ENCODE data around the gene KNSTRN.

Gene KNSTRN

GRCh38 chr15:40438712-40439111 is 56.2 kb downstream of the KNSTRN start:
- TF ChIP-seq CTCF (IDR thresholded peaks at IDR 0.05) = no peak
- Histone ChIP-seq H3K4me1 (peaks cover 11% of the 10 kb centered on the region), H3K4me3 (ENCODE audit: low read depth, low read length) (no peak overlapping the region), H2AFZ (no peak overlapping the region), H3K27me3 (ENCODE audit: control insufficient read depth, insufficient read depth, low read length) (no peaks in the 10 kb centered on the region), H3K9me3 (ENCODE audit: control insufficient read depth, low read length) (no peaks in the 10 kb centered on the region), H3K36me3 (ENCODE audit: control insufficient read depth, insufficient read depth, low read length) (no peaks in the 10 kb centered on the region), H3K4me2 (ENCODE audit: low read length) (no peak overlapping the region), H3K9ac (no peak overlapping the region), H3K27ac (no peak overlapping the region), H3K79me2 (peaks cover 2% of the 10 kb centered on the region)

GRCh38 chr15:40439461-40439959 is 57.0 kb downstream of the KNSTRN start:
- peak overlapping the region; percentile 54 for H3K27ac ChIP-seq
- H2AFZ ChIP-seq = peak overlapping the region; percentile 86
- H3K9ac ChIP-seq = no peak overlapping the region
- H3K79me2 ChIP-seq = peaks cover 2% of the 10 kb centered on the region
- no peaks in the 10 kb centered on the region for H3K27me3 ChIP-seq (ENCODE audit: control insufficient read depth, insufficient read depth, low read length)
- H3K4me1 ChIP-seq = peaks cover 11% of the 10 kb centered on the region
- no peaks in the 10 kb centered on the region for H3K36me3 ChIP-seq (ENCODE audit: control insufficient read depth, insufficient read depth, low read length)
- TF ChIP-seq CTCF (IDR thresholded peaks at IDR 0.05) = no peak
- H3K9me3 ChIP-seq (ENCODE audit: control insufficient read depth, low read length) = no peaks in the 10 kb centered on the region
- H3K4me3 ChIP-seq (ENCODE audit: low read depth, low read length) = peak overlapping the region; percentile 71
- peak overlapping the region; percentile 70 for H3K4me2 ChIP-seq (ENCODE audit: low read length)

- no peak overlapping the region for H3K9ac ChIP-seq
- H3K27ac ChIP-seq = peak overlapping the region; percentile 54
These were observed 57.6 kb downstream of the KNSTRN start for GRCh38 chr15:40439960-40440742.

GRCh38 chr15:40440743-40441564 is 58.4 kb downstream of the KNSTRN start, which contains the start of gene BAHD1:
BAHD1 (plus strand) TSS chr15:40440953; CDS start chr15:40458465, 17,512 bp downstream.
- no peaks in the 10 kb centered on the region for H3K27me3 ChIP-seq (ENCODE audit: control insufficient read depth, insufficient read depth, low read length)
- peak within 1 kb of the TSS; percentile 71 for H3K4me3 ChIP-seq (ENCODE audit: low read depth, low read length)
- H3K4me1 ChIP-seq = peaks cover 9% of the 10 kb centered on the region
- H3K79me2 ChIP-seq = peaks cover 2% of the 10 kb centered on the region
- H3K9ac ChIP-seq = no peak within 1 kb of the TSS
- H3K4me2 ChIP-seq (ENCODE audit: low read length) = peak within 1 kb of the TSS; percentile 73
- no peaks in the 10 kb centered on the region for H3K36me3 ChIP-seq (ENCODE audit: control insufficient read depth, insufficient read depth, low read length)
- peak within 1 kb of the TSS; percentile 86 for H2AFZ ChIP-seq
- peak within 1 kb of the TSS; percentile 54 for H3K27ac ChIP-seq
- H3K9me3 ChIP-seq (ENCODE audit: control insufficient read depth, low read length) = no peaks in the 10 kb centered on the region
- TF ChIP-seq CTCF (IDR thresholded peaks at IDR 0.05) = no peak

More at GRCh38 chr15:40439960-40440742, 57.6 kb downstream of the KNSTRN start:
- peak overlapping the region; percentile 70 for H3K4me2 ChIP-seq (ENCODE audit: low read length)
- no peaks in the 10 kb centered on the region for H3K36me3 ChIP-seq (ENCODE audit: control insufficient read depth, insufficient read depth, low read length)
- H2AFZ ChIP-seq = peak overlapping the region; percentile 86
- peaks cover 11% of the 10 kb centered on the region for H3K4me1 ChIP-seq
- peaks cover 2% of the 10 kb centered on the region for H3K79me2 ChIP-seq
- H3K9me3 ChIP-seq (ENCODE audit: control insufficient read depth, low read length) = no peaks in the 10 kb centered on the region
- no peaks in the 10 kb centered on the region for H3K27me3 ChIP-seq (ENCODE audit: control insufficient read depth, insufficient read depth, low read length)
- TF ChIP-seq CTCF (IDR thresholded peaks at IDR 0.05) = no peak
- peak overlapping the region; percentile 71 for H3K4me3 ChIP-seq (ENCODE audit: low read depth, low read length)

Measured in parathyroid adenoma (tissue), 2 donors.